RCC 7860 (cell line): Measurements from ENCODE around the gene FBLIM1.
"Not testable (repeated sequence)": the region's sequence is repeated elsewhere in the genome, so short reads cannot be mapped to it uniquely, and the experiment has no call there.

ENCODE experiments used
- DNase-seq: peaks from one replicate; pipeline ENCODE4 v3.0.0-alpha.2; 2015; ENCODE audit warnings: low spot score
- FAIRE-seq: peaks from 2 replicates; lab custom pipeline; 2012; peaks lifted over from hg19 to GRCh38; lab: Jason Lieb, UNC

FBLIM1 gene

DNA sequence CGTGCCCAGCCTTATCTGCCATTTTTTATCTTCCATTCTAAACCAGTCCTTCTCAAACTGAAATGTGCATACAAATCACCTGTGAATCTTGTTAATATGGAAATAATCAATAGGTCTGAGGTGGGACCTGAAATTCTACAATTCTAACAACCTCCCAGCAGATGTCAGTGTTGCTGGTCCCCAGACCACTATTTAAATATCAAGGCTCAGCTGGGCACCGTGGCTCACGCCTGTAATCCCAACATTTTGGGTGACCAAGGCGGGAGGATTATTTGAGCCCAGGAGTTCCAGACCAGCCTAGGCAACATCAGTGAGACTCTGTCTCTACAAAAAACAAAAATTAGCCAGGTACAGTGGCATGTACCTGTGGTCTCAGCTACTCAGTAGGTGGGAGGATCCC lies 44.8 kb downstream of the FBLIM1 start:
- DNase-seq, result peak; percentile 9
- no peak for FAIRE-seq

DNA sequence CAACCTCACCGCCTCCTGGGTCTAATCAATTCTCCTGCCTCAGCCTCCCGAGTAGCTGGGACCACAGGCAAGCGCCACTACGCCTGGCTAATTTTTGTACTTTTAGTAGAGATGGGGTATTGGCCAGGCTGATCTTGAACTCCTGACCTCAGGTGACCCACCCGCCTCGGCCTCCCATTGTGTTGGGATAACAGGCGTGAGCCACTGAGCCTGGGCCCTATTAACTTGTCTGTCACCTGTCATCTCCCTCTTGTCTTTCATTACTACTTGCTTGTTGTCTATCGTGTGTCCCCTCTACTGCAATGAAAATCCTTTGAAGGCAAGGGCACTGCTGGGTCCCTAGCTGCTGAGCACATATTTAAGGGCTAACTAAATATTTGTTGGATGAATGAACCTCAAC lies 45.5 kb downstream of the FBLIM1 start:
- FAIRE-seq (no peak), DNase-seq (no peak)

DNA sequence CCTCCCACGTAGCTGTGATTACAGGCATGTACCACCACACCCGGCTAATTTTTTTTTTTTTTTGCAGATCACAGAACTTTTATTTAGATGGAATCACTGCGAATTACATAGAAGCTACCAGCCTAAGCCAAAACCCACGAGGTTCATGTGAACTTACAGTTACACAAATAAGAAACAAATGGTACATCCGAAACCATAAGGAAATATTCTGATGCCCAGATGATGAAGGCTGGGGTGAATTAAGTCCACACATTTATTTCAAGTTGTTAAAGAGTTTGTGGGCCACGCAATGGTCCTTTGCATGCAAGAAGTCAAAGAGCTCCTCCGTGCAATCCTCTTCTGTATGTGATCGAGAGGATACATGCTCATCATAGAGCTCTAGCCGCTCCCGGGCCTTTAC lies 48.5 kb downstream of the FBLIM1 start:
- FAIRE-seq, result no peak
- DNase-seq, result no peak

DNA sequence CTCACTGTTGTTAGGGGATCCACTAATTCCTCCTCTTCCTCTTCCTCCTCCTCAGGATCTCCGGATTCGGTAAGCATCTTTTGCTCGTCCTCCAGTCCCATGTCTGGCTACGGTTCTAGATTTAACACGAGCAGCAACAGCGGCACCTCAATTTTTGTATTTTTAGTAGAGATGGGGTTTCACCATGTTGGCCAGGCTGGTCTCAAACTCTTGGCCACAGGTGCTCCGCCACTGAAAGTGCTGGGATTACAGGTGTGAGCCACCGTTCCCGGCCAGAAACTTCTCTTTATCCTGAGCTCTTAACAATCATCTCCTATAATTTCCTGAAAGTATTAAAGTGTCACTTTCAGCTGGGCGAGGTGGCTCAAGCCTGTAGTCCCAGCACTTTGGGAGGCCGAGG lies 49.0 kb downstream of the FBLIM1 start, which contains the start of gene UQCRHL:
Gene UQCRHL, minus strand, starts transcription at position 101 of the 400 bp plus-strand sequence. Its CDS starts 0 bp downstream, at position 101.
- FAIRE-seq, DNase-seq: not testable (repeated sequence)

DNA sequence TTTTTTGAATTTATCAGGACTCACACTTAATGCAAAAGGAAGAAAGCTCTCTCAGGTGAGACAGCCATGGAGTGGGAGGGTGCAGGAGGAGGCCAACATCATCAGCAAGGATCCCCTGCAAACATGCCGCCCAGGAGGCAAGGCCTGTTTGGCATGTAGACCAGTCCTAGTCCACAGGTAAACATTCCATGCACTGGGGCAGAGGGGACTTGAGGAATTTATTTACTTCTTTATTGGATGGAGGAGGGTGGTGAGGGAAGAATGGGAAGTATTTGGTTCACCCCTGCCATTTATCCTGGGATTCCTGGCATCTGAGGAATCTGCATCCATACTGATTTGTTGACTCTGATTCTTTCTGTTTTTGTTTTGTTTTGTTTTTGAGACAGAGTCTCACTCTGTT lies 50.4 kb downstream of the FBLIM1 start:
- no peak for FAIRE-seq
- no peak for DNase-seq

DNA sequence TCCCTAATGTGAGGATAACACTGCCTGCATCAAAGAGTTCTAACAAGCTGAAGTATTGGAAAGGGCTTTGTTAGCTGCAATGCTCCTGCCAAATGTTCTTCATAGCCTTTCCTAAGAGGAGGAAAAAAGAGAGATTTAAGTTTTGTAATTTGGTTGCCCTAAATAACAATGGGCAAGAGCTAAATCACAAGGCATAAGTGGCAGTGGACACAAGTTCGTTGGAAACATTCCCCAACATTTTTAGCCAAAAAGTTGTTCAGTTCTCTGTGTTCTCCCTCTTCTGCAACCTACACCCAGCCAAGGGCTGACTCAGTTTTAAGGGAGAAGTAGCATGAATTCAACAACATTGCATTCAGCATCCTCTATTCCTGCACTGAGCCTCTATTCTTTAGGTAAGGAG lies 51.5 kb downstream of the FBLIM1 start:
- no peak for DNase-seq
- FAIRE-seq, result no peak

DNA sequence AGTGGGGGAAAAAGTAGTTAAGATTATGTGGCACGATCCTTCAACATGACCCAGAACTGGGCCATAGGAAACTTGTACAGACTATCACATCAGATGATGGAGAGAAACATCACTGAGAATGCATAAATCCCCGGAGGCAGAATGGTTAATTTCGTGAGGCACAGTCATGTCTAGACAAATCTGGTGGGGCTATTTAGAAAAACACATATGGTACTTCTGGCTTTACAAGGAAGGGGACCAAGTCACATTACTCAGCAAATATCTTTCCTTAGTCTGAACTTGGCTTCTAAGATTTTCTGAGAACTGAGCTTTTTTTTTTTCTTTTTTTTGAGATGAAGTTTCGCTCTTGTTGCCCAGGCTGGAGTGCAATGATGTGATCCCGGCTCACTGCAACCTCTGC lies 58.1 kb downstream of the FBLIM1 start:
- no peak for DNase-seq
- FAIRE-seq, result no peak

DNA sequence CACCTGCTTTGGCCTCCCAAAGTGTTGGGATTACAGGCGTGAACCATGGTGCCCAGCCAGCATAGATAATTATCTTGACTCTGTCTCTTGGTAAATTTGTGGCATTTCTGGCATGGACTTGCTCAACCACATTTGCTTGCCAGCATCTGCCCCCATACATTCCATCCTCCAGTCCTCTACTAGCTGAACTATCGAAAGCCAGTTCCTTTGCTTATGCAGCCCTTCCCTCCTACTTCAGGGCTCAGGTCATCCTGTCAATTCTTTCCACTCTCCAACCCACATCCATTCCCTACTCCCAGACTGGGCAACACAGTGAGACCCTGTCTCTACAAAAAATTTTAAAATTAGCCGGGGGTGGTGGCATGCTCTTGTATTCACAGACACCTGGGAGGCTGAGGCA lies 61.9 kb downstream of the FBLIM1 start:
- FAIRE-seq (no peak), DNase-seq (peak; percentile 32)

DNA sequence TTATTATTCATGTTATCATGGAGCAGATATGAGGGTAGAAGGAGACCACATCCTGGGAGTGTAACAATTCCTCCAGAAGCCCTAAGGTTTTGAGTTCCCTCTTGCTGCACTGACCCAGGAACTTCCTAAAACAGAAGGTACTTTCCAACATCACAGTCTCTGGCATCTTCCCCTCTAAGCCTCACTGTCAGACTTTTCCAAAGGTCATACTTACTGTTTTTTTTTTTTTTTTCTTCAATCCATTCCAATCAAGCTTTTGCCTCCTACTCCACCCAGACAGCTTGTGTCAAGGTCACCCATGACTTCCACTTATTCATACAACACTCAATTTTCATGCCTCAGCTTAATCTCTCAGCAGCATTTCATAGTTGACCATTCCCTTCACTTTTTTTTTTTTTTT lies 67.2 kb downstream of the FBLIM1 start:
- FAIRE-seq (no peak), DNase-seq (no peak)

DNA sequence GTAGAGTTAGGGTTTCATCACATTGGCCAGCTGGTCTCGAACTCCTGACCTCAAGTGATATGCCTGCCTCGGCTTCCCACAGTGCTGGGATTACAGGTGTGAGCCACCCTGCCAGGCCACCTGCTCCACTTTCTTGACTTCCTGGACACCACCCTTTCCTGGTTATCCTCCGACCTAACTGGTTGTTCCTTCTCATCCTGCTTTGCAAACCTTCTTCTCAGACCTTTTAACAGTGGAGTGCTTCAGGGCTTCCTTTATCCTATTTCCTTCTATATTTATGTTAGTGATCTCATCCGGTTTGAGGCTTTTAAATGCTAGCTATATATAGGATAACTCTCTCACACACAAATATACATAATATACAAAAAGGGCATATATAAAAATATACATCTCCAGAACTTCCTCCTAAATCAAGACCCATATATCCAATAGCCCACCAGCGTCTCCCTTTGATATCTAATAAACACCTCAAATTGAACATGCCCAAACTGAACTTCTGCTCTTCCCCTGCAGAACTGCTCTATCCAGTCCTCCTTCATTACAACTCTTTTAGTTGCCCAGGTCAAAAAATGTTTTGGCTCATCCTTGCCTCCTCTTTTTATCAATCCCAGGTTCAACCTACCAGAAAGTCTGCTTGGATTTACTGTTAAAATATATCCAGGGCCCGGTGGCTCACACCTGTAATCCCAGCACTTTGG lies 68.4 kb downstream of the FBLIM1 start:
- no peak for DNase-seq
- no peak for FAIRE-seq

DNA sequence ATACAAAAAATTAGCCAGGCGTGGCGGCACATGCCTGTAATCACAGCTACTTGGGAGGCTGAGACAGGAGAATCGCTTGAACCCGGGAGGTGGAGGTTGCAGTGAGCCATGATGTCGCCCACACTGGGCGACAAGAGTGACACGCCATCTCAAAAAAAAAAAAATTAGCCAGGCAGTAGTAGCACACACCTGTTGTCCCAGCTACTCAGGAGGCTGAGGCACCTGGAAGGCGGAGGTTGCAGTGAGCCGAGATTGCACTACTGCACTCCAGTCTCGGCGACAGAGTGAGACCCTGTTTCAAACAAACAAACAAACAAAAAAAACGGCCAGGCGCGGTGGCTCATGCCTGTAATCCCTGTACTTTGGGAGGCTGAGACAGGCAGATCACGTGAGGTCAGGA lies 69.0 kb downstream of the FBLIM1 start:
- DNase-seq, FAIRE-seq: not testable (repeated sequence)

DNA sequence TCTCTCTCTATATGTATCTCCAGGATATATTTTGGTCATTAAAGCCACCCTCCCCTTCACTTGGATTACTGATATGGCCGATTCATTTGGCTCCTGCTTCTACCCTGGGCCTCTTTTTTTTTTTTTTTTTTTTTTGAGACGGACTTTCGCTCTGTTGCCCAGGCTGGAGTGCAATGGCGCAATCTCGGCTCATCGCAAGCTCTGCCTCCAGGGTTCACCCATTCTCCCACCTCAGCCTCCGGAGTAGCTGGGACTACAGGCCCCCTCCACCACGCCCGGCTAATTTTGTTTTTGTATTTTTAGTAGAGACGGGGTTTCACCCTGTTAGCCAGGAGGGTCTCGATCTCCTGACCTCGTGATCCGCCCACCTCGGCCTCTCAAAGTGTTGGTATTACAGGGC lies 70.3 kb downstream of the FBLIM1 start:
- not testable (repeated sequence) for FAIRE-seq, DNase-seq

DNA sequence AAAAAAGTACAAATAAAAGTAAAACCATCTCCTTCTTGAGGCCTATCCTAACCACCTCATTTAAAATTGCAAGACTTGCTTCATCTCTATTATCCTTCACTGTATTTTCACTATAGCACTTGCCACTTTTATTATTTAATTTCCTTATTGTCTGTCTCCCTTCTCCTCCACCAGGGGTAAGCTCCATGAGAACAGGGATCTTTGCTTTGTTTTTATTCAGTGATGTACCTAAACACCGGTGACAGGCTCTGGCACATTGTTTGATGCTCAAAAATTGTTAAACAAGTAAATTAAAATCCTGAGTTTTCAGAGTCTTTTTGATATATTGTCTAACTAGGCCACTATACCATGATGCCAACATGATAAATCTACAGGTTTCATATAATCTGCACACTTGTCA lies 71.7 kb downstream of the FBLIM1 start:
- no peak for DNase-seq
- FAIRE-seq, result no peak

DNA sequence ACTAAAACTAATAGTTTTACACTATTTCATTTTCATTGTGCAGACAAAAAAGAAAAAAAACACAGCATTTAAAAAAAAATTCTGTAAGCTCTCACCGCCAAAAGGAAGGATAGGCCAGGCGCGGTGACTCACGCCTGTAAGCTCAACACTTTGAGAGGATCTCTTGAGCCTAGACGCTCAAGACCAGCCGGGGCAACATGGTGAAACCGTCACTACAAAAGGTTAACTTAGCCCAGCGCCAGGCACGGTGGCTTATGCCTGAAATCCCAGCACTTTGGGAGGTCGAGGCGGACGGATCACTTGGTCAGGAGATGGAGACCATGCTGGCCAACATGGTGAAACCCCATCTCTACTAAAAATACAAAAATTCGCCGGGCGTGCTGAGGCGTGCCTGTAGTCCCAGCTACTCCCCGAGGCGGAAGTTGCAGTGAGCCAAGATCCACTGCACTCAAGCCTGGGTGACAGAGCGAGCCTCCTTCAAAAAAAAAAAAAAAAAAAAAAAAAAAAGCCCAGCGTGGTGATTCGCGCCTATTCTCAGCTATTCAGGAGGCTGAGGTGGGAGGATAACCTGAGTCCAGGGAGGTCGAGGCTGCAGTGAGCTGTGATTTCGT lies 74.6 kb downstream of the FBLIM1 start:
- FAIRE-seq (no peak), DNase-seq (no peak)

DNA sequence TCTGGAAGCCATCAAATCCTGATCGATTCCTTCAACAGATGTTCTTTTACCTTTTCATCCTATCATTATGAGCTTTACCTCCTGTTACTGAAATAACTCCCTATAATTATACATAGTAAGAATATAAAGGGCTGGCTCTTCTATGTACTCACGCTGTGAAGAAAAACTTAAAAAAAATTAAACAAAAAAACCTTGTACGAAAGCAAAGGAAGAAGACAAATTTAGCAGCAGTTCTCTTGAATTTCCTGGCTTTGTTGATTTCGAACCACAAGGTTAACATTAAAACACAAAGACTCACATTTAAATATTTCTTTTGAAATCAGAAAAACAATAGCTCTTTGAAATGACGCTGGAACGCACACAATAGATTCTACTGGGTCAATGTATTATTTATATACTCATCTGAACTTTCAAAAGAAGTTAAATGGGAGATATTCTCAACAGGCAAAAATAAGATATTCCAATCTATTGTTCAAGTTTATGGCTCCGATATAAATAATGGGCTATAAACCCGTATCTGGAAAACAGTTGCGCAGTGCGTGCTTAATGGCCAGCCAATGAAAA lies 75.3 kb downstream of the FBLIM1 start:
- FAIRE-seq (peak; percentile 63), DNase-seq (no peak)

DNA sequence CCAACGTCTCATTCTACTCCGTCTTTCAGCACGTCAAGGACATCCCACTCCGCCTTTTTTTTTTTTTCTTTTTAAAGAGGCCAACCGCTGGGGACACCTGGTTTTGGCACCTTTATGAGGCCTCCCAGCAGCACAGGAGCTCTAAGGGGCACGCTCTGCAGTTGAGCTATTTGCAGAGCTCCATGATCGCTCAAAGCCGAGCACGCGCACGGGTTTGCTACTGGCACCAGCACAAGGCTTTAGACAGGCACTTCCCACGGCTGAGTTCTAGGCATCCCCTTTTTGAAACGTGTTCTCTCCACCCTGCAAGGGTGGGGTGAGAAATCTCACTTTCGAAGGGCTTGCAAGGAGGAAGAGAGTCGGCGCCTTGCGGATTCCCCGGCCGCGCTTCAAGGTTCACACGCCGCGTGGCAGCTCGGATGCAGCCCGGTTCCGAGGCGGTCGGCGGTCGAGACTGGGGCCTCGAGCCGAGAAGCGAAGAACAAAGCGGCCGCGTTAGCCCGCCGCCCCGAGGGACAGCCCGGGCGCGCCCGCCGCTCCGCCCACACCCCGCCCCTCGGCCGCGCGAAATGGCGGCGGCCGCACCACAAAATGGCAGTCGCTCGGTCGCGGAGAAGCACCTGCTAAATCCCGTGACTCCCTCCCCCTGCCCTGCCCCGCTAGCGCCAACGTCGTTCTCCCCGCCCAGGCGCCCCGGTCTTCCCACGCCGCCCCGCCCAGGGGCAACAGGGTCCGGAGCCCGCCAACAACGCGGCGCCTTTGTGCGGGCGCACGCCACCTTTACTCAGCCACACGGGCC lies 76.0 kb downstream of the FBLIM1 start:
- DNase-seq (peak; percentile 81), FAIRE-seq (no peak)

DNA sequence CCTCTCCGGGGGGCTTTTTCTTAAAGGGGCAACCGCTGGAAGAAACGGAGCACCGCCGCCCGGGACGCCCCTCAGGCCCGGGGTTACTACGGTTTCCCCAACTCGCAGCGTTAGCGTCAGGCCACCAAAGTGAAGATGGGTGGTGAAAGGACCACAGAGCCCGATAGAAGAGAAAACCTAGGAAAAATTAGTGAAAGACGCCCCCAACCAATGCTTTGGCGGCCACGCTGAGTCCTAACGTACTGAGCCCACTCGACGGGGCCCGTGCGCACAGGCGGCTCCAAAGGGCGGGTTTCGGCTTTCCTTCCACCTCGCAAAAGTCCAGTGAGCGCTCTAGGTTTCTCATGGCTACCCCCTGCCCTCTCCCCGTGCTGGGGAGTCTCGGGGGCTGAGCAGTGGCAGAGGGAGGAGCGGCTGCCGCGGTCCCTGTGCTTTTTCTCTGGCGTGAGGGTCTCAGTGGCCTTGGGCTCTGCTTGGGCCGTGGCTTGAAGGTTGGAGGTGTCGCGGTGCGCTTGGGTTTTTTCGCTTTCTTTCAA lies 76.7 kb downstream of the FBLIM1 start:
- DNase-seq, result no peak
- no peak for FAIRE-seq

DNA sequence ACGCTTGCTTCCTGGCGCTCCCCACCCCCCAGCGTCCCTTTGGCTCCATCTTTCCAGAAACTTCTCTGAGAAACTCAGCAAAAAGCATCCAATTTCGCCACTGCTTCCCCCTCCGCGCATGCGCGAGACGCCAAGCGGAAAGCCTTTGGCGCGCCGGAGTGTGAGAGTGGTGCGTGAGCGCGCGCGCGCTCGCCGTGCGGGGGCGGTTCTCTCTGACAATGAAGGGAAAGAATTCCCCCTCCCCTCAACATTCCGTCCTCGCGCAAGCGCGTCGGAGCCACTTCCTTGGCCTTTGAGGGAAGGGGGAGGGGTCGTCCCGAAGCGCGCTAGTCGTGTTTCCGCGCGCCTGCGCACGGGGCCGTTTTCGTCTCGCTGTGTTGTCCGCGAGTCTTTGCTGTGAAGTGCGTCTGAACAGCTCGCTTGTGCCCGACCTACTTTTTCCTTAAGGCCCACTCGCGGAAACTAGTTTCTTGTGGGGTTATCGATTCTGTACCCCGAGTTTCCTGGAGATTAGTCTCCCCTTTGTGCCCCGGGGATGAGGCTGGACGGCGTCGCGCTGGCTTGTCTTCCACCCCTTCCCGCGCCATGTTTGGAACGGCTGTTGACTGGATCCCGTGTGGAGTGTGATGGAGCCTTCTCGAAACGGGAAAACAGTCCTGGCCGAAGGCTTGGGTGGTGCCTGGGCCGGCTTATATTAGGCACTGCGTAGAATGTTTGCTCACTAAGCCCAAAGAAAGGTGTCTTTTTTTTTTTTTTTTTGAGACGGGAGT lies 77.3 kb downstream of the FBLIM1 start:
- peak; percentile 82 for FAIRE-seq
- DNase-seq, result peak; percentile 98
